ENCODE data around the gene ADSL.

ADSL gene

DNA sequence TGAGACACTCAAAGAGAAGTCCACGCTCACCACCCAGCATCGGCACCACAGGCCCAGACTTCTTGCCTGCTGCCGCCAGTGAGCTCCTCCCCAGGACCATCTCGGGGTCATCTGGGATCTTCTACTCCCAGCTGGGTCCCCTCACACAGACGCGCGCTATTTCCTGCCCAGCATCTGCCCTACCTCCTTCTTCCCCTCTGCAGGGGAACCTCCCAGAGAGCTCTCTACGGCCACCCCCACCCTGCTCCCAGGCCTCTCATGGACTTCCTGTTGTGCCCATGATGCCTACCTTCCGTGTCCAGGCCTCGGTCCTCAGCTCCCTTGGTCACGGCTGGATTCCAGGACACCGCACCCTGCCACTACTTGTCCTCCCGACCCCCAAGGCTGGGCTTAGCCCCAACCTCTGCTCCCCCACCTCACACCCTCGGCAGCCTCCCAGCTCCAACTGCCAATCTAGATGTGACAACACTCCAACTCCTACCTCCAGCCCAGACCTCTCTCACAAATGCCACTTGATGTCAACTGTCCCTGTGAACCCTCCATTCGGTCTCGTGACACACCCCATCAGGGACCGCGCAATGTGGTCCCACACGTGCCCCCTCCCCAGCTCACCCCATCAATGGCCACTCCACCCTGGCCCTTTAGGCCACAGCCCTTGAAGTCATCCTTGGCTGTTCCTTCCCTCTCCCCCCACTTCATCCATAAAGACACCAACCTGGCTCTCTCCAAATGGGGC, 69.4 kb downstream of the ADSL start:
- DNase-seq, result no peak
- in situ Hi-C loops (cut with HindIII; ENCODE audit: low pct_ligation_motif_present, low sequenced_read_pairs), result no loop called here

GRCh38 chr22:40416267-40416570, 69.9 kb downstream of the ADSL start:
- H3K4me3 ChIP-seq (ENCODE audit: low read depth, low read length), result no peak overlapping the region
- no peaks in the 10 kb centered on the region for H3K27me3 ChIP-seq (replicated peaks)
- no peak for DNase-seq
- TF ChIP-seq, protein P1, sequence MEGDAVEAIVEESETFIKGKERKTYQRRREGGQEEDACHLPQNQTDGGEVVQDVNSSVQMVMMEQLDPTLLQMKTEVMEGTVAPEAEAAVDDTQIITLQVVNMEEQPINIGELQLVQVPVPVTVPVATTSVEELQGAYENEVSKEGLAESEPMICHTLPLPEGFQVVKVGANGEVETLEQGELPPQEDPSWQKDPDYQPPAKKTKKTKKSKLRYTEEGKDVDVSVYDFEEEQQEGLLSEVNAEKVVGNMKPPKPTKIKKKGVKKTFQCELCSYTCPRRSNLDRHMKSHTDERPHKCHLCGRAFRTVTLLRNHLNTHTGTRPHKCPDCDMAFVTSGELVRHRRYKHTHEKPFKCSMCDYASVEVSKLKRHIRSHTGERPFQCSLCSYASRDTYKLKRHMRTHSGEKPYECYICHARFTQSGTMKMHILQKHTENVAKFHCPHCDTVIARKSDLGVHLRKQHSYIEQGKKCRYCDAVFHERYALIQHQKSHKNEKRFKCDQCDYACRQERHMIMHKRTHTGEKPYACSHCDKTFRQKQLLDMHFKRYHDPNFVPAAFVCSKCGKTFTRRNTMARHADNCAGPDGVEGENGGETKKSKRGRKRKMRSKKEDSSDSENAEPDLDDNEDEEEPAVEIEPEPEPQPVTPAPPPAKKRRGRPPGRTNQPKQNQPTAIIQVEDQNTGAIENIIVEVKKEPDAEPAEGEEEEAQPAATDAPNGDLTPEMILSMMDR (IDR thresholded peaks at IDR 0.05; ENCODE audit: low read depth, low read length, missing control alignments), result no peak
- H3K36me3 ChIP-seq (replicated peaks), result peaks cover 72% of the 10 kb centered on the region
- in situ Hi-C loops (cut with HindIII; ENCODE audit: low pct_ligation_motif_present, low sequenced_read_pairs), result no loop called here
- H3K27ac ChIP-seq, result no peak overlapping the region

More for the DNA sequence above, 69.4 kb downstream of the ADSL start:
- H3K27me3 ChIP-seq (replicated peaks), result no peaks in the 10 kb centered on the region
- H3K27ac ChIP-seq, result no peak overlapping the region
- TF ChIP-seq, protein P1 (IDR thresholded peaks at IDR 0.05; ENCODE audit: low read depth, low read length, missing control alignments), result no peak
- H3K36me3 ChIP-seq (replicated peaks), result peaks cover 70% of the 10 kb centered on the region
- H3K4me3 ChIP-seq (ENCODE audit: low read depth, low read length), result no peak overlapping the region

GRCh38 chr22:40416636-40417035, 70.3 kb downstream of the ADSL start:
- Histone ChIP-seq H3K27me3 (replicated peaks) (no peaks in the 10 kb centered on the region), H3K27ac (no peak overlapping the region), H3K4me3 (ENCODE audit: low read depth, low read length) (no peak overlapping the region), H3K36me3 (replicated peaks) (peaks cover 68% of the 10 kb centered on the region)
- in situ Hi-C loops (cut with HindIII; ENCODE audit: low pct_ligation_motif_present, low sequenced_read_pairs), result no loop called here
- no peak for DNase-seq
- TF ChIP-seq, protein P1 (IDR thresholded peaks at IDR 0.05; ENCODE audit: low read depth, low read length, missing control alignments), result no peak

GRCh38 chr22:40417041-40417440, 70.7 kb downstream of the ADSL start:
- Histone ChIP-seq H3K27me3 (replicated peaks) (no peaks in the 10 kb centered on the region), H3K4me3 (ENCODE audit: low read depth, low read length) (no peak overlapping the region), H3K27ac (no peak overlapping the region), H3K36me3 (replicated peaks) (peaks cover 68% of the 10 kb centered on the region)
- TF ChIP-seq, protein P1 (IDR thresholded peaks at IDR 0.05; ENCODE audit: low read depth, low read length, missing control alignments), result no peak
- no peak for DNase-seq
- in situ Hi-C loops (cut with HindIII; ENCODE audit: low pct_ligation_motif_present, low sequenced_read_pairs), result no loop called here

DNA sequence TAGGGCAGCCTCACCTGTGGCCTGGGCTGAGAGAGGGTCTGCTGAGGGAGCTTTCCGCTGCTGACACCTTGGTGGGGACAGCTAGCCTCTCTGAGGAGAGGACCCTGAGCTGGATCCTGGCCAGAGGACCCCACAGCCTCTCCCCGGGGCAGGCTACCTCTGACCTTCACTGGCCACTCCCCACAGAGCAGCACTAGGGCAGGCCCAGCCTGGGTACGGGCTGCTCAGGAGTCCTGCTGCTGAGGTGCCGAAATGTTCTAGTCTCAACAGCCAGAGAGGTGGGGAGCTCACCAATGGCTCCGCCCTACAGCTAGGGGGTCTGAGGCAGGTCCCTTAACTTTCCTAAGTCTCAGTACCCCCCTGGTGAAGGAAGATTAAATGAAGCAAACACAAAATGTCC, 71.6 kb downstream of the ADSL start:
- H3K36me3 ChIP-seq (replicated peaks), result peaks cover 68% of the 10 kb centered on the region

More for the DNA sequence above, 71.6 kb downstream of the ADSL start:
- no peaks in the 10 kb centered on the region for H3K27me3 ChIP-seq (replicated peaks)
- no peak overlapping the region for H3K4me3 ChIP-seq (ENCODE audit: low read depth, low read length)
- DNase-seq, result no peak
- no peak overlapping the region for H3K27ac ChIP-seq
- TF ChIP-seq, protein P1 (IDR thresholded peaks at IDR 0.05; ENCODE audit: low read depth, low read length, missing control alignments), result no peak
- in situ Hi-C loops (cut with HindIII; ENCODE audit: low pct_ligation_motif_present, low sequenced_read_pairs), result no loop called here
